ENCODE results near the gene GNS. TPM values are rescaled to one million over a fixed set of nuclear protein-coding genes. Genes with fewer than 3 reads are reported as not detected.

Gene GNS
- polyA plus RNA-seq, 1 donor from 2014 or later: 39.0 TPM

DNA sequence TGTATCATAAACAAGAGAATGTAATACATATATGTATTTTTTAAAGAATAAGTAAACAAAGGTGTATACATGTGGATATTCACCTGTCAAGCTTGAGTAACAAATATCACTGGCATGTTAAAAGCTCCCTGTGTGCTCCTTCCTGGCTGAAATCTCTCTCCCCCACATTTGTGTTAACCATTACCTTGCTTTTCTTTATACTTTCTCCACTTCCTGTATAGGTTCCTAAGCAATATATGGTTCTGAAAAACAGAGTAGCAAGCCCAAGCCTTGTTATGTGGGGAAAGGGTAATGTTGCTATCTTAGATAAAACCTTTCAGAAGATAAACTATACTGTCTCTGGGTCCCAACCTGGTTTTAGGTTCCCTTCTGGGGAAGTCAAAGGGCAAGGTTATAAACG lies 32.9 kb upstream of the GNS start:
- no peak overlapping the region for H3K27ac ChIP-seq (ENCODE audit: low read length)
- H3K9me2 ChIP-seq (ENCODE audit: insufficient read depth, low read length): no peaks in the 10 kb centered on the region
- no peaks in the 10 kb centered on the region for H4K20me1 ChIP-seq (ENCODE audit: insufficient read depth)
- H3F3A ChIP-seq (ENCODE audit: insufficient read depth, low read length, poor library complexity, severe bottlenecking): no peaks in the 10 kb centered on the region
- H3K4me2 ChIP-seq (ENCODE audit: low read length): no peak overlapping the region
- H3K4me3 ChIP-seq (ENCODE audit: low read length): no peak overlapping the region
- H3K9me3 ChIP-seq (ENCODE audit: low read length): no peaks in the 10 kb centered on the region
- no peaks in the 10 kb centered on the region for H3K79me2 ChIP-seq (replicated peaks; ENCODE audit: insufficient read depth, low read length)
- no peaks in the 10 kb centered on the region for H3K36me3 ChIP-seq (ENCODE audit: insufficient read depth, low read length)
- H3K9ac ChIP-seq (ENCODE audit: low read length): no peak overlapping the region
- no peaks in the 10 kb centered on the region for H3K27me3 ChIP-seq (ENCODE audit: insufficient read depth, low read depth, low read length)
- H2AFZ ChIP-seq (ENCODE audit: low read depth, low read length): no peak overlapping the region
- TF ChIP-seq MXI1 (conservative IDR thresholded peaks at IDR 0.05; ENCODE audit: poor library complexity, severe bottlenecking): no peak
- no peak for TF ChIP-seq SMC3 (conservative IDR thresholded peaks at IDR 0.05; ENCODE audit: poor library complexity)
- TF ChIP-seq EZH2 (IDR thresholded peaks at IDR 0.05; ENCODE audit: borderline replicate concordance, insufficient read depth, low read length, poor library complexity, severe bottlenecking): no peak
- TF ChIP-seq TAF1 (IDR thresholded peaks at IDR 0.05; ENCODE audit: low read depth): no peak
- no peak for TF ChIP-seq RAD21 (conservative IDR thresholded peaks at IDR 0.05)
- TF ChIP-seq, protein P1, sequence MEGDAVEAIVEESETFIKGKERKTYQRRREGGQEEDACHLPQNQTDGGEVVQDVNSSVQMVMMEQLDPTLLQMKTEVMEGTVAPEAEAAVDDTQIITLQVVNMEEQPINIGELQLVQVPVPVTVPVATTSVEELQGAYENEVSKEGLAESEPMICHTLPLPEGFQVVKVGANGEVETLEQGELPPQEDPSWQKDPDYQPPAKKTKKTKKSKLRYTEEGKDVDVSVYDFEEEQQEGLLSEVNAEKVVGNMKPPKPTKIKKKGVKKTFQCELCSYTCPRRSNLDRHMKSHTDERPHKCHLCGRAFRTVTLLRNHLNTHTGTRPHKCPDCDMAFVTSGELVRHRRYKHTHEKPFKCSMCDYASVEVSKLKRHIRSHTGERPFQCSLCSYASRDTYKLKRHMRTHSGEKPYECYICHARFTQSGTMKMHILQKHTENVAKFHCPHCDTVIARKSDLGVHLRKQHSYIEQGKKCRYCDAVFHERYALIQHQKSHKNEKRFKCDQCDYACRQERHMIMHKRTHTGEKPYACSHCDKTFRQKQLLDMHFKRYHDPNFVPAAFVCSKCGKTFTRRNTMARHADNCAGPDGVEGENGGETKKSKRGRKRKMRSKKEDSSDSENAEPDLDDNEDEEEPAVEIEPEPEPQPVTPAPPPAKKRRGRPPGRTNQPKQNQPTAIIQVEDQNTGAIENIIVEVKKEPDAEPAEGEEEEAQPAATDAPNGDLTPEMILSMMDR (IDR thresholded peaks at IDR 0.05; ENCODE audit: poor library complexity, severe bottlenecking): no peak
- no peak for TF ChIP-seq EP300 (conservative IDR thresholded peaks at IDR 0.05; ENCODE audit: poor library complexity, severe bottlenecking)
- TF ChIP-seq, protein P2, sequence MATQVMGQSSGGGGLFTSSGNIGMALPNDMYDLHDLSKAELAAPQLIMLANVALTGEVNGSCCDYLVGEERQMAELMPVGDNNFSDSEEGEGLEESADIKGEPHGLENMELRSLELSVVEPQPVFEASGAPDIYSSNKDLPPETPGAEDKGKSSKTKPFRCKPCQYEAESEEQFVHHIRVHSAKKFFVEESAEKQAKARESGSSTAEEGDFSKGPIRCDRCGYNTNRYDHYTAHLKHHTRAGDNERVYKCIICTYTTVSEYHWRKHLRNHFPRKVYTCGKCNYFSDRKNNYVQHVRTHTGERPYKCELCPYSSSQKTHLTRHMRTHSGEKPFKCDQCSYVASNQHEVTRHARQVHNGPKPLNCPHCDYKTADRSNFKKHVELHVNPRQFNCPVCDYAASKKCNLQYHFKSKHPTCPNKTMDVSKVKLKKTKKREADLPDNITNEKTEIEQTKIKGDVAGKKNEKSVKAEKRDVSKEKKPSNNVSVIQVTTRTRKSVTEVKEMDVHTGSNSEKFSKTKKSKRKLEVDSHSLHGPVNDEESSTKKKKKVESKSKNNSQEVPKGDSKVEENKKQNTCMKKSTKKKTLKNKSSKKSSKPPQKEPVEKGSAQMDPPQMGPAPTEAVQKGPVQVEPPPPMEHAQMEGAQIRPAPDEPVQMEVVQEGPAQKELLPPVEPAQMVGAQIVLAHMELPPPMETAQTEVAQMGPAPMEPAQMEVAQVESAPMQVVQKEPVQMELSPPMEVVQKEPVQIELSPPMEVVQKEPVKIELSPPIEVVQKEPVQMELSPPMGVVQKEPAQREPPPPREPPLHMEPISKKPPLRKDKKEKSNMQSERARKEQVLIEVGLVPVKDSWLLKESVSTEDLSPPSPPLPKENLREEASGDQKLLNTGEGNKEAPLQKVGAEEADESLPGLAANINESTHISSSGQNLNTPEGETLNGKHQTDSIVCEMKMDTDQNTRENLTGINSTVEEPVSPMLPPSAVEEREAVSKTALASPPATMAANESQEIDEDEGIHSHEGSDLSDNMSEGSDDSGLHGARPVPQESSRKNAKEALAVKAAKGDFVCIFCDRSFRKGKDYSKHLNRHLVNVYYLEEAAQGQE (IDR thresholded peaks at IDR 0.05; ENCODE audit: borderline replicate concordance): no peak
- TF ChIP-seq POLR2AphosphoS5 (IDR thresholded peaks at IDR 0.05): no peak

DNA sequence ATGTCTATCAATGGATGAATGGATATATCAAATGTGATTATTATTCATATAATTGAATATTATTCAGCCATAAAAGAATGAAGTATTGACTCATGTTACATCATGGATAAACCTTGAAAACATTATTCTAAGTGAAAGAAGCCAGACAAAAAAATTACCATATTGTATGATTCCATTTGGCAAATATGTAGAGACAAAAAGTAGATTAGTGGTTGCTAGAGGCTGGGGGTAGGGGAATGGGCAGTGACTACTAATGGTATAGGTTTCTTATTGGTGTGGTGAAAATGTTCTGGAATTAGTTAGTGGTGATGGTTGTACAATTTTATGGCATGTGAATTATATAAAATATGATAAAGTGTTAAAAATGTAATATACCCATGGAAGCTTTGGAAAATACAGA lies 31.8 kb upstream of the GNS start:
- Histone ChIP-seq H3K36me3 (ENCODE audit: insufficient read depth, low read length) (no peaks in the 10 kb centered on the region), H3K9me2 (ENCODE audit: insufficient read depth, low read length) (no peaks in the 10 kb centered on the region), H3F3A (ENCODE audit: insufficient read depth, low read length, poor library complexity, severe bottlenecking) (no peaks in the 10 kb centered on the region), H2AFZ (ENCODE audit: low read depth, low read length) (no peak overlapping the region), H3K4me3 (ENCODE audit: low read length) (no peak overlapping the region), H3K27ac (ENCODE audit: low read length) (no peak overlapping the region), H3K79me2 (replicated peaks; ENCODE audit: insufficient read depth, low read length) (no peaks in the 10 kb centered on the region), H3K9ac (ENCODE audit: low read length) (no peak overlapping the region), H3K9me3 (ENCODE audit: low read length) (no peaks in the 10 kb centered on the region), H3K27me3 (ENCODE audit: insufficient read depth, low read depth, low read length) (no peaks in the 10 kb centered on the region), H4K20me1 (ENCODE audit: insufficient read depth) (no peaks in the 10 kb centered on the region), H3K4me2 (ENCODE audit: low read length) (no peak overlapping the region)
- TF ChIP-seq MXI1 (conservative IDR thresholded peaks at IDR 0.05; ENCODE audit: poor library complexity, severe bottlenecking) (no peak), POLR2AphosphoS5 (IDR thresholded peaks at IDR 0.05) (no peak), EZH2 (IDR thresholded peaks at IDR 0.05; ENCODE audit: borderline replicate concordance, insufficient read depth, low read length, poor library complexity, severe bottlenecking) (no peak), TAF1 (IDR thresholded peaks at IDR 0.05; ENCODE audit: low read depth) (no peak), RAD21 (conservative IDR thresholded peaks at IDR 0.05) (no peak), SMC3 (conservative IDR thresholded peaks at IDR 0.05; ENCODE audit: poor library complexity) (no peak), EP300 (conservative IDR thresholded peaks at IDR 0.05; ENCODE audit: poor library complexity, severe bottlenecking) (no peak)
- TF ChIP-seq, protein P1 (IDR thresholded peaks at IDR 0.05; ENCODE audit: poor library complexity, severe bottlenecking): no peak
- TF ChIP-seq, protein P2 (IDR thresholded peaks at IDR 0.05; ENCODE audit: borderline replicate concordance): no peak
